ENCODE data around the gene SLC22A17. TPM values are rescaled to one million over a fixed set of nuclear protein-coding genes. Genes with fewer than 3 reads are reported as not detected.
"Not testable (repeated sequence)": the region's sequence is repeated elsewhere in the genome, so short reads cannot be mapped to it uniquely, and the experiment has no call there.

The SLC22A17 gene
- total RNA-seq (10 to 100 TPM in 2 of 7 donors, 1 to 10 TPM in 5; 7.1 to 13.7 (median 8.3) TPM), polyA plus RNA-seq (1 to 10 TPM; 5.1 to 7.1 (median 6.3) TPM)
- long read RNA-seq, donor 1, partial matches to known transcripts, result 0 of 2 reads
- long read RNA-seq, donor 1, other reads (novel, unspliced or antisense), result 0 of 2 reads
- long read RNA-seq, donor 2, partial matches to known transcripts, result 0 of 2 reads
- long read RNA-seq, donor 2, other reads (novel, unspliced or antisense), result 0 of 2 reads

DNA sequence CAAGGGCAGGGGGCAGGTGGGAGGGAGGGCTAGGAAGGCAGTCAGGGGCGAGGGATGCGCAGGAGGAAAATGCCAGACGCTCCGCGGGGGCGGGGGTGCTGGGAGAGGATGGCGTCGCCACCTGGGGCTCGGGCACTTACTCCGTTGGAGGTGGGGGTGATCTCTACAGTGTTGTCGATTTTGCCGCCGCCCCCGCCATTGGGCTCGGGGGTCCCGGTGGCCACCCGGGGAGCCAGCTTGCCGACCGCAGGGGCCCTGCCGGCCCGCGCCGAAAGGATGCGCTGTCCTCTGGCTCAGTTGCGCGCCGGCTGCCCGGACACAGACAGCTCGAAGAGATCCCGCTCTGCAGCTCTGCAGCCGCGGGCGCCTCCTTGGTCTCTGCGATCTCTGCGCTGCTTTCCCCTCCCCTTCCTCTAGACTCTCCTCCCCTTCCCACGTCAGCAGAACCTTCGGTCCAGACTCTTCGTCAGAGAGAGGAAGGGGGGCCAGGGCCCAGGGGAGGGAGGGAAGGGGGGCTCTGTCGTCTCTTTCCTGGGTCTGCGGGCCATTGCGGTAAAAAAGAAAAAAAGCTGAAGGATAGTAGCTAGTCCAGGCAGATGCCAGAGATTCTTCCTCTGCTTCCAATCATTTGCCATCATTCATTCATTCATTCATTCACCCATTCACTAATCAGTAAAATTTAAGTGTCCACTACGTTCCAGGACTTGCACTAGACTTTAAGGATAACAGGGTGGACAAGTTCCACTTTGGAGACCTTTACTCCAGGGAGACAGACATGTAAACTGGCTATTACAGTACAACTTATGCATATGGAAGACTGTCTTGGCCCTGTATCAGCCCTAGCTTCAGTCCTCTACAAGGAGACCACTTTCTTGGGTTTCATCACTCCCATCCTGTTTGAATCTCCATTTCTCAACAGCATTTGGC lies at the start of gene SLC22A17:
Gene SLC22A17 (minus strand): TSS at position 382 of the 927 bp plus-strand sequence.
- Histone ChIP-seq H3K27me3 (replicated peaks in 1 of 7) (peaks cover 0 to 78% (median 24%) of the 10 kb centered on the region in 7 donors), H3K4me1 (peaks cover 0 to 19% (median 16%) of the 10 kb centered on the region in 6 donors), H3K4me3 (peak within 1 kb of the TSS; percentile 50 to 81 (median 55)), H3K27ac (peak within 1 kb of the TSS in 4 of 8 donors; percentile 20 to 59 (median 38)), H3K36me3 (peaks cover 0 to 9% (median 0%) of the 10 kb centered on the region in 6 donors), H3K9me3 (no peaks in the 10 kb centered on the region)
- intact Hi-C loops (cut with DNase I; ENCODE audit: low total_unique reads), result no loop called here
- 2 to 3% (median 2%) methylated on average over 21 to 42 of the region's 42 CpGs for WGBS, 5 donors
- TF ChIP-seq POLR2AphosphoS5 (IDR thresholded peaks at IDR 0.05), result peak; percentile 55 to 84 (median 74)
- no peak for TF ChIP-seq POLR2A (IDR thresholded peaks at IDR 0.05)
- TF ChIP-seq, protein P1, sequence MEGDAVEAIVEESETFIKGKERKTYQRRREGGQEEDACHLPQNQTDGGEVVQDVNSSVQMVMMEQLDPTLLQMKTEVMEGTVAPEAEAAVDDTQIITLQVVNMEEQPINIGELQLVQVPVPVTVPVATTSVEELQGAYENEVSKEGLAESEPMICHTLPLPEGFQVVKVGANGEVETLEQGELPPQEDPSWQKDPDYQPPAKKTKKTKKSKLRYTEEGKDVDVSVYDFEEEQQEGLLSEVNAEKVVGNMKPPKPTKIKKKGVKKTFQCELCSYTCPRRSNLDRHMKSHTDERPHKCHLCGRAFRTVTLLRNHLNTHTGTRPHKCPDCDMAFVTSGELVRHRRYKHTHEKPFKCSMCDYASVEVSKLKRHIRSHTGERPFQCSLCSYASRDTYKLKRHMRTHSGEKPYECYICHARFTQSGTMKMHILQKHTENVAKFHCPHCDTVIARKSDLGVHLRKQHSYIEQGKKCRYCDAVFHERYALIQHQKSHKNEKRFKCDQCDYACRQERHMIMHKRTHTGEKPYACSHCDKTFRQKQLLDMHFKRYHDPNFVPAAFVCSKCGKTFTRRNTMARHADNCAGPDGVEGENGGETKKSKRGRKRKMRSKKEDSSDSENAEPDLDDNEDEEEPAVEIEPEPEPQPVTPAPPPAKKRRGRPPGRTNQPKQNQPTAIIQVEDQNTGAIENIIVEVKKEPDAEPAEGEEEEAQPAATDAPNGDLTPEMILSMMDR (IDR thresholded peaks at IDR 0.05 in 8 of 11, conservative IDR thresholded peaks at IDR 0.05 in 3 of 11), result no peak
- DNase-seq, result peak; percentile 79

DNA sequence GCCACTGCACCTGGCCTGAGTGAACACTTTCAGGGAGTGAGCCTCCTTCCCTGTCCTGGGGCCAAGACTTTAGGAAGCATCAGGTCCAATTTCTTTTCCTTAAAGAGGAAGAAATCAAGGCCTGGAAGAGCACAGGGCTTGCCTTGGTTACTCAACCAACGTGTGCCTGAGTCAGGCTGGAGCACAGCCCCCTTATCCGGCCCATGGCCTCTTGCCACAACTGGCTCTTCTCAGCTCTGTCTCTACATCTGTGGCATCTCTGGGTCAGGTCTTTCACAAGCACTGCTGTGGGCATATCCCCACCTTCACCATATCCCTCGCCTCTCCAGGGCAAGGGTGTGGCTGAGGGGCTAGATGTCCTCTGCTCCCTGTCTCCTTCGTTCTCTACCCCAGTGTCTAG lies 48.6 kb upstream of the SLC22A17 start:
- TF ChIP-seq POLR2AphosphoS5 (IDR thresholded peaks at IDR 0.05), result no peak
- TF ChIP-seq POLR2A (IDR thresholded peaks at IDR 0.05), result no peak
- TF ChIP-seq, protein P1 (IDR thresholded peaks at IDR 0.05 in 8 of 11, conservative IDR thresholded peaks at IDR 0.05 in 3 of 11), result no peak
- H3K4me3 ChIP-seq, result no peak overlapping the region
- intact Hi-C loops (cut with DNase I; ENCODE audit: low total_unique reads), result no loop called here
- no peak for DNase-seq
- no peaks in the 10 kb centered on the region for H3K4me1 ChIP-seq
- H3K36me3 ChIP-seq, result no peaks in the 10 kb centered on the region
- no peak overlapping the region for H3K27ac ChIP-seq
- H3K27me3 ChIP-seq (replicated peaks in 1 of 7), result peaks cover 0 to 33% (median 0%) of the 10 kb centered on the region in 7 donors
- H3K9me3 ChIP-seq, result no peaks in the 10 kb centered on the region
- 61 to 80% (median 70%) methylated on average over 4 of the region's 4 CpGs for WGBS, 5 donors

DNA sequence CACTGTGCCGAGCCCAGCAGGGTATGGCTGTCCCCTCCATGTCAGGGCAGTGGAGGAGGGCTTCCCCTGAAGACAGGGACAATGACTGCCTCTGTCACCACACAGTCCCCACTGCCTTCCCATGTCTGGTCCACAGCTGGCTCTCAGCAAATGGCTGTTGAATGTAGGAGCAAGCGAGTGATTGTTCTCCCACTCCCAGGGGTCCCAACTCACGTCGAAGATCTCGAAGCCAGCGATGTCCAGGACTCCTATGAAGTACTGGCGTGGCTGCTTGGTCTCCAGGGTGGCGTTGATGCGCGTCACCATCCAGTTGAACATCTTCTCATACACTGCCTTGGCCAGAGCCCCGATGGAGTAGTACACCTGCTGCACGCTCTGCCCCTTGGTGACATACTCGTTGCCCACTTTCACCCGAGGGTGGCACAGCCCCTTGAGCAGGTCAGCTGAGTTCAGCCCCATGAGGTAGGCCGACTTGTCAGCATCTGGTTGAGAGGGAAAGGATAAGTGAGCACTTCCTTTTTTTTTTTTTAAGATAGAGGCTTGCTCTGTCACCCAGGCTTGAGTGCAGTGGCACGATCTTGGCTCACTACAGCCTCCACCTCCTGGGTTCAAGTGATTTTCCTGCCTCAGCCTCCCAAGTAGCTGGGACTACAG lies 47.9 kb upstream of the SLC22A17 start:
- H3K4me3 ChIP-seq; intact Hi-C loops (cut with DNase I; ENCODE audit: low total_unique reads); H3K36me3 ChIP-seq; H3K4me1 ChIP-seq; DNase-seq; H3K9me3 ChIP-seq; H3K27ac ChIP-seq: not testable (repeated sequence)
- H3K27me3 ChIP-seq (replicated peaks in 1 of 7), result peaks cover 0 to 27% (median 0%) of the 10 kb centered on the region in 7 donors
- WGBS, 5 donors, result 72 to 81% (median 77%) methylated on average over 12 to 16 of the region's 16 CpGs

DNA sequence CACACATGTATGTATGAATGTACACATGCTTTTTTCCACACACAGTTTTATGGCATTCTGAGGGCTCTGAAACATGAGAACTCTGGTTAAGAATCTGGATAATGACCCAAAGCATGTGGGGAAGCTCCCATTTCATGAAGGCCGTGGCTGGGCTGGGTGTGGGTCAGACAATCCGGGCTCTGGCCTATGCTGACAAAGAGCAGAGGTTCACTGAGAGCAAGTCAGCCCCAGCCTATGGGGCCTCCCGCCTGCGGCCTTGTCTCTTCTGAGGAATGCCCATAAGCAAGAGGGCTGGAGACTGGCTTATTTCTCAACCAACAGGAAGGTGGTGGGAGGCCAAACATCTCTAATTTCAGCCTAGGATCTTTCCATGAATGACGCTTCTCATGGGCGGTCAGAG lies 46.9 kb upstream of the SLC22A17 start:
- Histone ChIP-seq H3K9me3 (no peaks in the 10 kb centered on the region), H3K27ac (no peak overlapping the region), H3K36me3 (no peaks in the 10 kb centered on the region), H3K4me1 (no peaks in the 10 kb centered on the region), H3K4me3 (no peak overlapping the region), H3K27me3 (replicated peaks in 1 of 7) (peaks cover 0 to 16% (median 0%) of the 10 kb centered on the region in 7 donors)
- intact Hi-C loops (cut with DNase I; ENCODE audit: low total_unique reads), result no loop called here
- DNase-seq, result no peak
- no peak for TF ChIP-seq POLR2A (IDR thresholded peaks at IDR 0.05)
- TF ChIP-seq POLR2AphosphoS5 (IDR thresholded peaks at IDR 0.05), result no peak
- TF ChIP-seq, protein P1 (IDR thresholded peaks at IDR 0.05 in 8 of 11, conservative IDR thresholded peaks at IDR 0.05 in 3 of 11), result no peak
- WGBS, 5 donors, result 78 to 91% (median 85%) methylated on average over 6 of the region's 6 CpGs
